Suppressor macrophage (primary cell): ENCODE results near the gene RAC2.

Source experiments
- DNase-seq, 4 experiments: peaks; one replicate each; pipeline ENCODE4 v3.0.0-alpha.2; 2020 to 2022

RAC2 gene

GRCh38 chr22:37218771-37219411, 25.2 kb downstream of the RAC2 start:
- no peak for DNase-seq

GRCh38 chr22:37218399-37218770, 25.7 kb downstream of the RAC2 start:
- DNase-seq: no peak

GRCh38 chr22:37215890-37216289, 28.2 kb downstream of the RAC2 start:
- DNase-seq: no peak

- DNase-seq: no peak
Observed at GRCh38 chr22:37214731-37215030, 29.4 kb downstream of the RAC2 start.

GRCh38 chr22:37213941-37214730, 29.9 kb downstream of the RAC2 start:
- no peak for DNase-seq

- DNase-seq: no peak
Observed at GRCh38 chr22:37213218-37213855, 30.7 kb downstream of the RAC2 start.

- DNase-seq: no peak
Observed at GRCh38 chr22:37212174-37212906, 31.7 kb downstream of the RAC2 start, which contains the start of gene SSTR3. SSTR3 (minus strand) TSS chr22:37212477; CDS start chr22:37207803, 4,674 bp downstream.

- DNase-seq: no peak
Observed at GRCh38 chr22:37211866-37212173, 32.2 kb downstream of the RAC2 start.

- DNase-seq: no peak
Observed at GRCh38 chr22:37211075-37211865, 32.8 kb downstream of the RAC2 start.

- no peak for DNase-seq
Observed at GRCh38 chr22:37210041-37210803, 33.8 kb downstream of the RAC2 start.

- DNase-seq: no peak
Observed at GRCh38 chr22:37209140-37209845, 34.8 kb downstream of the RAC2 start.

GRCh38 chr22:37208401-37209139, 35.5 kb downstream of the RAC2 start:
- DNase-seq: no peak

- no peak for DNase-seq
Observed at GRCh38 chr22:37207981-37208380, 36.1 kb downstream of the RAC2 start.

GRCh38 chr22:37206841-37207821, 36.9 kb downstream of the RAC2 start:
- DNase-seq: no peak

GRCh38 chr22:37206118-37206840, 37.8 kb downstream of the RAC2 start:
- DNase-seq: no peak

GRCh38 chr22:37205046-37205445, 39.0 kb downstream of the RAC2 start:
- no peak for DNase-seq

- DNase-seq: no peak
Observed at GRCh38 chr22:37204045-37204655, 39.9 kb downstream of the RAC2 start.
